ENCODE data around the gene PIP5KL1. TPM values are rescaled to one million over a fixed set of nuclear protein-coding genes. Genes with fewer than 3 reads are reported as not detected.

The PIP5KL1 gene
- total and polyA plus RNA-seq, 2 experiments from 2014 or later, result 13.4 to 19.5 TPM

DNA sequence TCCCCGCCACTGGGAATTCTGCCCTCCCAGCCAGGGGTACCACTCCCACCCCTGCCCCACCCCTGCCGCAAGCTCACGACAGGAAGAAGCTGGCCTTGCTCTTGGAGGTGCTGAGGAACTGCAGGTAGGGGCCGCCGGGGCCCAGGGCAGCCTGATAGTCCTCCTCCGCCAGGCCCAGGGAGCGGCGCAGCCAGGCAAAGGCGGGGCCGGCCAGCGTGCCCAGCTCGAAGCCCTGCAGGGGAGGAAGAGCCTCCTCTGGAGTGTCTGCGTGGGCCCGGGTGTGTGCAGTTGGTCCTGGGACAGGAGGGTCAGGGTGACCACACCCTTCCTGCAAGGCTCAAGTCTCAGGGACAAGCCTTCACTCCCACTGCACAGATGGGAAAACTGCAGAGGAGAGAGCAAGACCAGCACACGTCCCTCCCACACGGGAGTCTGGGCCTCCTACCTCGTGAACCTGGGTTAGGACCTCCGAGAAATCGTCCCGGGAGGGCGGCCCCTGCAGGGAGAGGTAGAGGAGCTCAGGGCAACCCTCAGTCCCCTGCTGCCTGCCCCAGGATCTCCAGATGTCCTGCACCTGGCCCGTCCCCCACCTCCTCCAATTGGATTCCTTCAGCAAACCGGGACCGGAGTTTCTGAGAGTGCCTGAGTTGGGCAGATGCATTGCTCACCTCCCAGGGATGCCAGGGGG is 2.4 kb downstream of the PIP5KL1 start:
- H3K79me2 ChIP-seq (replicated peaks; ENCODE audit: insufficient read depth), result no peaks in the 10 kb centered on the region
- H3K27ac ChIP-seq (ENCODE audit: low read depth), result no peak overlapping the region
- peaks cover 13% of the 10 kb centered on the region for H3K36me3 Mint-ChIP-seq (ENCODE audit: low read depth)
- H3F3A ChIP-seq (replicated peaks; ENCODE audit: low read depth), result peaks cover 16% of the 10 kb centered on the region
- H3K4me3 ChIP-seq, result peak overlapping the region; percentile 63
- no peaks in the 10 kb centered on the region for H3K9me3 Mint-ChIP-seq
- H3K27me3 Mint-ChIP-seq (ENCODE audit: insufficient read depth, low read depth, poor library complexity), result peaks cover 28% of the 10 kb centered on the region
- H3K4me2 ChIP-seq, result peak overlapping the region; percentile 87
- ATAC-seq (peak; percentile 17), DNase-seq (ENCODE audit: low spot score) (peak; percentile 67)
- H2AFZ ChIP-seq, result peak overlapping the region; percentile 81; the same call in 1 of the 2 replicates
- peaks cover under 1% of the 10 kb centered on the region; the same call in 1 of the 2 replicates for H4K20me1 ChIP-seq (replicated peaks; ENCODE audit: insufficient read depth)
- H3K36me3 ChIP-seq (ENCODE audit: insufficient read depth), result no peaks in the 10 kb centered on the region
- peaks cover 28% of the 10 kb centered on the region for H3K4me1 Mint-ChIP-seq
- peaks cover 27% of the 10 kb centered on the region for H3K4me1 ChIP-seq (ENCODE audit: insufficient read depth)
- H3K27me3 ChIP-seq (ENCODE audit: insufficient read depth), result peaks cover 11% of the 10 kb centered on the region
- TF ChIP-seq ETS1 (IDR thresholded peaks at IDR 0.05), result no peak
- TF ChIP-seq, protein P1, sequence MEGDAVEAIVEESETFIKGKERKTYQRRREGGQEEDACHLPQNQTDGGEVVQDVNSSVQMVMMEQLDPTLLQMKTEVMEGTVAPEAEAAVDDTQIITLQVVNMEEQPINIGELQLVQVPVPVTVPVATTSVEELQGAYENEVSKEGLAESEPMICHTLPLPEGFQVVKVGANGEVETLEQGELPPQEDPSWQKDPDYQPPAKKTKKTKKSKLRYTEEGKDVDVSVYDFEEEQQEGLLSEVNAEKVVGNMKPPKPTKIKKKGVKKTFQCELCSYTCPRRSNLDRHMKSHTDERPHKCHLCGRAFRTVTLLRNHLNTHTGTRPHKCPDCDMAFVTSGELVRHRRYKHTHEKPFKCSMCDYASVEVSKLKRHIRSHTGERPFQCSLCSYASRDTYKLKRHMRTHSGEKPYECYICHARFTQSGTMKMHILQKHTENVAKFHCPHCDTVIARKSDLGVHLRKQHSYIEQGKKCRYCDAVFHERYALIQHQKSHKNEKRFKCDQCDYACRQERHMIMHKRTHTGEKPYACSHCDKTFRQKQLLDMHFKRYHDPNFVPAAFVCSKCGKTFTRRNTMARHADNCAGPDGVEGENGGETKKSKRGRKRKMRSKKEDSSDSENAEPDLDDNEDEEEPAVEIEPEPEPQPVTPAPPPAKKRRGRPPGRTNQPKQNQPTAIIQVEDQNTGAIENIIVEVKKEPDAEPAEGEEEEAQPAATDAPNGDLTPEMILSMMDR (conservative IDR thresholded peaks at IDR 0.05; ENCODE audit: low read depth in 2 of 2), result no peak
- TF ChIP-seq, protein P2, sequence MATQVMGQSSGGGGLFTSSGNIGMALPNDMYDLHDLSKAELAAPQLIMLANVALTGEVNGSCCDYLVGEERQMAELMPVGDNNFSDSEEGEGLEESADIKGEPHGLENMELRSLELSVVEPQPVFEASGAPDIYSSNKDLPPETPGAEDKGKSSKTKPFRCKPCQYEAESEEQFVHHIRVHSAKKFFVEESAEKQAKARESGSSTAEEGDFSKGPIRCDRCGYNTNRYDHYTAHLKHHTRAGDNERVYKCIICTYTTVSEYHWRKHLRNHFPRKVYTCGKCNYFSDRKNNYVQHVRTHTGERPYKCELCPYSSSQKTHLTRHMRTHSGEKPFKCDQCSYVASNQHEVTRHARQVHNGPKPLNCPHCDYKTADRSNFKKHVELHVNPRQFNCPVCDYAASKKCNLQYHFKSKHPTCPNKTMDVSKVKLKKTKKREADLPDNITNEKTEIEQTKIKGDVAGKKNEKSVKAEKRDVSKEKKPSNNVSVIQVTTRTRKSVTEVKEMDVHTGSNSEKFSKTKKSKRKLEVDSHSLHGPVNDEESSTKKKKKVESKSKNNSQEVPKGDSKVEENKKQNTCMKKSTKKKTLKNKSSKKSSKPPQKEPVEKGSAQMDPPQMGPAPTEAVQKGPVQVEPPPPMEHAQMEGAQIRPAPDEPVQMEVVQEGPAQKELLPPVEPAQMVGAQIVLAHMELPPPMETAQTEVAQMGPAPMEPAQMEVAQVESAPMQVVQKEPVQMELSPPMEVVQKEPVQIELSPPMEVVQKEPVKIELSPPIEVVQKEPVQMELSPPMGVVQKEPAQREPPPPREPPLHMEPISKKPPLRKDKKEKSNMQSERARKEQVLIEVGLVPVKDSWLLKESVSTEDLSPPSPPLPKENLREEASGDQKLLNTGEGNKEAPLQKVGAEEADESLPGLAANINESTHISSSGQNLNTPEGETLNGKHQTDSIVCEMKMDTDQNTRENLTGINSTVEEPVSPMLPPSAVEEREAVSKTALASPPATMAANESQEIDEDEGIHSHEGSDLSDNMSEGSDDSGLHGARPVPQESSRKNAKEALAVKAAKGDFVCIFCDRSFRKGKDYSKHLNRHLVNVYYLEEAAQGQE (IDR thresholded peaks at IDR 0.05; ENCODE audit: unreplicated experiment), result no peak
- TF ChIP-seq EZH2 (IDR thresholded peaks at IDR 0.05; ENCODE audit: low read depth, unreplicated experiment), result no peak
- TF ChIP-seq ZNF462 (CRISPR knock-in tag; IDR thresholded peaks at IDR 0.05), result no peak
- H3K27ac Mint-ChIP-seq, result no peak overlapping the region
- H3K4me3 Mint-ChIP-seq, result peak overlapping the region; percentile 91
- H3K9me2 ChIP-seq (ENCODE audit: insufficient read depth), result no peaks in the 10 kb centered on the region
